ENCODE results near the gene UBE2F. TPM values are rescaled to one million over a fixed set of nuclear protein-coding genes. Genes with fewer than 3 reads are reported as not detected.
"Not testable (repeated sequence)": the region's sequence is repeated elsewhere in the genome, so short reads cannot be mapped to it uniquely, and the experiment has no call there.

UBE2F gene
- total RNA-seq, 2 donors from 2014 or later: 45.2 to 73.2 TPM

- Histone ChIP-seq H3K9me3 (no peaks in the 10 kb centered on the region), H3K4me3 (no peak overlapping the region), H3K4me1 (replicated peaks) (no peaks in the 10 kb centered on the region), H3K27me3 (replicated peaks; ENCODE audit: insufficient read depth) (no peaks in the 10 kb centered on the region), H3K27ac (no peak overlapping the region), H3K36me3 (no peaks in the 10 kb centered on the region)
- DNase-seq (ENCODE audit: low spot score): no peak
- 81% methylated on average over 8 of the region's 8 CpGs for WGBS
- TF ChIP-seq CTCF (IDR thresholded peaks at IDR 0.05): no peak
- TF ChIP-seq POLR2AphosphoS5 (IDR thresholded peaks at IDR 0.05): no peak
- no peak for TF ChIP-seq POLR2A (IDR thresholded peaks at IDR 0.05)
- intact Hi-C loops (cut with DNase I): no loop called here
Measured at GRCh38 chr2:237978058-237978712, 11.4 kb downstream of the UBE2F start.

- intact Hi-C loops (cut with DNase I): no loop called here
- DNase-seq (ENCODE audit: low spot score): no peak
- TF ChIP-seq CTCF (IDR thresholded peaks at IDR 0.05) (no peak), POLR2A (IDR thresholded peaks at IDR 0.05) (no peak), POLR2AphosphoS5 (IDR thresholded peaks at IDR 0.05) (no peak)
- H3K27me3 ChIP-seq (replicated peaks; ENCODE audit: insufficient read depth): no peaks in the 10 kb centered on the region
- no peaks in the 10 kb centered on the region for H3K9me3 ChIP-seq
- H3K4me3 ChIP-seq: no peak overlapping the region
- H3K27ac ChIP-seq: no peak overlapping the region
- WGBS: 85% methylated on average over 6 of the region's 6 CpGs
- H3K36me3 ChIP-seq: no peaks in the 10 kb centered on the region
- H3K4me1 ChIP-seq (replicated peaks): no peaks in the 10 kb centered on the region
Measured at GRCh38 chr2:237979331-237979730, 12.5 kb downstream of the UBE2F start.

GRCh38 chr2:237980087-237980486, 13.3 kb downstream of the UBE2F start:
- no peak for DNase-seq (ENCODE audit: low spot score)
- Histone ChIP-seq H3K9me3 (no peaks in the 10 kb centered on the region), H3K4me1 (replicated peaks) (no peaks in the 10 kb centered on the region), H3K27me3 (replicated peaks; ENCODE audit: insufficient read depth) (no peaks in the 10 kb centered on the region), H3K4me3 (no peak overlapping the region), H3K36me3 (no peaks in the 10 kb centered on the region), H3K27ac (no peak overlapping the region)
- WGBS: 47% methylated on average over 1 of the region's 1 CpG
- intact Hi-C loops (cut with DNase I): no loop called here
- TF ChIP-seq CTCF (IDR thresholded peaks at IDR 0.05) (no peak), POLR2A (IDR thresholded peaks at IDR 0.05) (no peak), POLR2AphosphoS5 (IDR thresholded peaks at IDR 0.05) (no peak)

GRCh38 chr2:237980751-237981150, 13.9 kb downstream of the UBE2F start:
- Histone ChIP-seq H3K36me3 (no peaks in the 10 kb centered on the region), H3K4me1 (replicated peaks) (no peaks in the 10 kb centered on the region), H3K9me3 (no peaks in the 10 kb centered on the region), H3K27me3 (replicated peaks; ENCODE audit: insufficient read depth) (no peaks in the 10 kb centered on the region), H3K4me3 (no peak overlapping the region), H3K27ac (no peak overlapping the region)
- TF ChIP-seq POLR2AphosphoS5 (IDR thresholded peaks at IDR 0.05) (no peak), CTCF (IDR thresholded peaks at IDR 0.05) (no peak), POLR2A (IDR thresholded peaks at IDR 0.05) (no peak)
- no peak for DNase-seq (ENCODE audit: low spot score)
- WGBS: 92% methylated on average over 6 of the region's 6 CpGs
- intact Hi-C loops (cut with DNase I): no loop called here

GRCh38 chr2:237981621-237982020, 14.8 kb downstream of the UBE2F start:
- DNase-seq (ENCODE audit: low spot score); H3K36me3 ChIP-seq; intact Hi-C loops (cut with DNase I); H3K4me3 ChIP-seq; H3K9me3 ChIP-seq; H3K27me3 ChIP-seq (replicated peaks; ENCODE audit: insufficient read depth); H3K27ac ChIP-seq; H3K4me1 ChIP-seq (replicated peaks): not testable (repeated sequence)
- WGBS: 94% methylated on average over 5 of the region's 5 CpGs
